HL-60 (cell line): ENCODE data around the gene BSN.

Source experiments
- GABPA ChIP-seq: IDR thresholded peaks from 2 replicates; pipeline ENCODE4 v1.6.1; 2012; ENCODE audit warnings: low read depth
- TF ChIP-seq, protein P1 (sequence below): IDR thresholded peaks from one replicate; pipeline ENCODE4 v1.5.1; 2011; ENCODE audit warnings: low read length, control low read depth, inconsistent platforms; ENCODE audit not compliant: insufficient read depth
- TF ChIP-seq, protein P2 (sequence below): IDR thresholded peaks from 2 replicates; pipeline ENCODE4 v1.6.1; 2012; ENCODE audit warnings: low read depth; ENCODE audit not compliant: insufficient replicate concordance

- TF ChIP-seq, protein P1, sequence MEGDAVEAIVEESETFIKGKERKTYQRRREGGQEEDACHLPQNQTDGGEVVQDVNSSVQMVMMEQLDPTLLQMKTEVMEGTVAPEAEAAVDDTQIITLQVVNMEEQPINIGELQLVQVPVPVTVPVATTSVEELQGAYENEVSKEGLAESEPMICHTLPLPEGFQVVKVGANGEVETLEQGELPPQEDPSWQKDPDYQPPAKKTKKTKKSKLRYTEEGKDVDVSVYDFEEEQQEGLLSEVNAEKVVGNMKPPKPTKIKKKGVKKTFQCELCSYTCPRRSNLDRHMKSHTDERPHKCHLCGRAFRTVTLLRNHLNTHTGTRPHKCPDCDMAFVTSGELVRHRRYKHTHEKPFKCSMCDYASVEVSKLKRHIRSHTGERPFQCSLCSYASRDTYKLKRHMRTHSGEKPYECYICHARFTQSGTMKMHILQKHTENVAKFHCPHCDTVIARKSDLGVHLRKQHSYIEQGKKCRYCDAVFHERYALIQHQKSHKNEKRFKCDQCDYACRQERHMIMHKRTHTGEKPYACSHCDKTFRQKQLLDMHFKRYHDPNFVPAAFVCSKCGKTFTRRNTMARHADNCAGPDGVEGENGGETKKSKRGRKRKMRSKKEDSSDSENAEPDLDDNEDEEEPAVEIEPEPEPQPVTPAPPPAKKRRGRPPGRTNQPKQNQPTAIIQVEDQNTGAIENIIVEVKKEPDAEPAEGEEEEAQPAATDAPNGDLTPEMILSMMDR: no peak
- no peak for TF ChIP-seq GABPA
- TF ChIP-seq, protein P2, sequence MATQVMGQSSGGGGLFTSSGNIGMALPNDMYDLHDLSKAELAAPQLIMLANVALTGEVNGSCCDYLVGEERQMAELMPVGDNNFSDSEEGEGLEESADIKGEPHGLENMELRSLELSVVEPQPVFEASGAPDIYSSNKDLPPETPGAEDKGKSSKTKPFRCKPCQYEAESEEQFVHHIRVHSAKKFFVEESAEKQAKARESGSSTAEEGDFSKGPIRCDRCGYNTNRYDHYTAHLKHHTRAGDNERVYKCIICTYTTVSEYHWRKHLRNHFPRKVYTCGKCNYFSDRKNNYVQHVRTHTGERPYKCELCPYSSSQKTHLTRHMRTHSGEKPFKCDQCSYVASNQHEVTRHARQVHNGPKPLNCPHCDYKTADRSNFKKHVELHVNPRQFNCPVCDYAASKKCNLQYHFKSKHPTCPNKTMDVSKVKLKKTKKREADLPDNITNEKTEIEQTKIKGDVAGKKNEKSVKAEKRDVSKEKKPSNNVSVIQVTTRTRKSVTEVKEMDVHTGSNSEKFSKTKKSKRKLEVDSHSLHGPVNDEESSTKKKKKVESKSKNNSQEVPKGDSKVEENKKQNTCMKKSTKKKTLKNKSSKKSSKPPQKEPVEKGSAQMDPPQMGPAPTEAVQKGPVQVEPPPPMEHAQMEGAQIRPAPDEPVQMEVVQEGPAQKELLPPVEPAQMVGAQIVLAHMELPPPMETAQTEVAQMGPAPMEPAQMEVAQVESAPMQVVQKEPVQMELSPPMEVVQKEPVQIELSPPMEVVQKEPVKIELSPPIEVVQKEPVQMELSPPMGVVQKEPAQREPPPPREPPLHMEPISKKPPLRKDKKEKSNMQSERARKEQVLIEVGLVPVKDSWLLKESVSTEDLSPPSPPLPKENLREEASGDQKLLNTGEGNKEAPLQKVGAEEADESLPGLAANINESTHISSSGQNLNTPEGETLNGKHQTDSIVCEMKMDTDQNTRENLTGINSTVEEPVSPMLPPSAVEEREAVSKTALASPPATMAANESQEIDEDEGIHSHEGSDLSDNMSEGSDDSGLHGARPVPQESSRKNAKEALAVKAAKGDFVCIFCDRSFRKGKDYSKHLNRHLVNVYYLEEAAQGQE: no peak
Observed at GRCh38 chr3:49593041-49593440, 38.8 kb downstream of the BSN start.
